Activated CD4-positive, alpha-beta T cell treated with anti-CD3 and anti-CD28 coated beads, Interleukin-2, amount 50 U/mL, for 4 hours (primary cell): ENCODE data around the gene SLIT3.

Experiments used
- DNase-seq, 2 experiments: peaks; one replicate each; pipeline ENCODE4 v3.0.0-alpha.2; 2020

Gene SLIT3

DNA sequence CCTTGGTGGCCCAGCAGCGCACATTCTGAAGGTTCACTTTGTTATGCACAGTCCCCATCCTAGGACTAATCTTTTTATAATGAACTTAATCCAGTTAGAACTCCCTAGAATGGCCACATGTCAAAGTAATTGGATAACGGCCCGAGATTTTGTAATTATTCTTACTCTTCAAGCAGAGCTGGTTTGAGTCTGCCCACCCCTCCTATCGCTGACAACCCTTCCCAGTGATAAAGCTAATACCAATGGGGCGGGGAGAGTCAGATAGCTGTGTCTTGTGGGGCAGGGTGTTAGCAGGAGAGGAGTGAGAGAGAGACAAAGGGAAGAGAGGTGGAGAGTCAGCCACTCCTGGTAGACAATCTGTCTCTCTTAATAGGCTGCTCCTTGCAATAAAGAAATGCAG, 356.9 kb downstream of the SLIT3 start:
- DNase-seq: no peak

DNA sequence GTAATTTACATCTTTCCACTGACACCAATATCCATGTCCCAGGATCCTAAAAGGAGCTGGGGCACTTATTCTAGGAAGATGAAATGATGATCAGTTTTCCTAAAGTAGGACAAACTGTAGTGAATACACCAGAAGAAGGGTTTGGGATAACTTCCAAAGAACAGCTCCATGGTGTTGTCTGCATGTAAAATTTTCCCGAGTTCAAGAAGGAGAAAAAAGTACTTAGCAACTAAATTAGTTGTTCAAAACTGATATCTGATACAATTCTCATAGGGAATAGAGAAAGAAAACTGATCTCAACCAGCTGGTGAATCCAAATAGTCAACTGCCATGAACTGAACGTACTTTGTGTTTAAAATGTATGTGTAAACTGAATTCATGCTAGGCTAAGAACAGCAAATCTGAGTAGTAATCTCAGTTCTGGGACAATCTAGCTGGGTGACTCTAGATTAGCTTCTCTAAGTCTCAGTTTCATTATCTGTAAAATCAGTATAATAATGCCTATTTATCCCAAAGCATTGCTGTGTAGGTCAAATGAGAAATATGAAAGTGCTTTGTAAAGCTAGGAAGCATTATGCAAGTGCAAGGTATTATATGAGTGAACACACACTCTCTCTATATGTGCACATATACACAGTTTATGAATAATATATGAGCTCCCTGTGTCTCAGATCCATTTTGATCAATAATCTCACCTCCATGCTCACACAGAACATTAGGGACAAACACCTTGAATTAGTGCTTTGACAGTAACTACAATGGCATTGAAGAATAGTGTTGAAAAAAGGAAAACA, 357.7 kb downstream of the SLIT3 start:
- no peak for DNase-seq

DNA sequence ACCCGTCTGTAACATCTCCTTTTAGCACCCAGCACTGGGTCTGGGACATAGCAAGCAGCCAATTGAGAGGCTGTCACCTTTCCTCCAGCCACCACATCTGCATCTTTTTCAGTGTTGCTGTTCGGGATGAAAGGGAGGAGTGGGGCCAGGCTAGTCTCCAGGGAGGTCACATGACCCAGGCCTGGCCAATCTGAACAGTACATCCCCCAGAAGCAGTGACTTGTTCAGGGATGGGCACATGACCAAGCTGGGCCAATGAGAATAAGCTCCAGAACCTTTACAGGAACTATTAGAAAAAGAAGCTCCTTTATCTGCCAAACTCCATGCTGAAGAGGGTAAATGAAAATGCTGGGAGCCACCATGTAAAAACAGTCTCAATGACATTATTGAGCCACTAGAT, 359.0 kb downstream of the SLIT3 start:
- no peak for DNase-seq

DNA sequence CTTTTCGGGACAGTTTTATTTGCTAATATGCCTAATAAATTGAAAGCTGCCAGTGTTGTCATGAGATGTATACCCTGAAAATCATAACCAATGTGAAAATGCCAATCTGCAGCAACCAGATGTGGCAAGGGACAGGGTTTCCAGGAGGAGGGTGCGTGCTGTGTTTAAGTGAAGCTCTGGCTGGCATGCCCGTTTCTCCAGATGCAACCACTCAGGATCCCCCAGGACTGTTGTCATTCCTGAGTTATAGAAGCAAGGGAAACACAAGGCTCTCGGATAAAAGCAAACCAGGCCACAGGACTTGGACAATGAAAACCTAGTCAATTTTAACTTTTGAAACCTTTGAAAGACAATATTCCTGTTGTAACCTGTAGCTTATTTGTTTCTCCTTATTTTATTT, 360.2 kb downstream of the SLIT3 start:
- DNase-seq: no peak

DNA sequence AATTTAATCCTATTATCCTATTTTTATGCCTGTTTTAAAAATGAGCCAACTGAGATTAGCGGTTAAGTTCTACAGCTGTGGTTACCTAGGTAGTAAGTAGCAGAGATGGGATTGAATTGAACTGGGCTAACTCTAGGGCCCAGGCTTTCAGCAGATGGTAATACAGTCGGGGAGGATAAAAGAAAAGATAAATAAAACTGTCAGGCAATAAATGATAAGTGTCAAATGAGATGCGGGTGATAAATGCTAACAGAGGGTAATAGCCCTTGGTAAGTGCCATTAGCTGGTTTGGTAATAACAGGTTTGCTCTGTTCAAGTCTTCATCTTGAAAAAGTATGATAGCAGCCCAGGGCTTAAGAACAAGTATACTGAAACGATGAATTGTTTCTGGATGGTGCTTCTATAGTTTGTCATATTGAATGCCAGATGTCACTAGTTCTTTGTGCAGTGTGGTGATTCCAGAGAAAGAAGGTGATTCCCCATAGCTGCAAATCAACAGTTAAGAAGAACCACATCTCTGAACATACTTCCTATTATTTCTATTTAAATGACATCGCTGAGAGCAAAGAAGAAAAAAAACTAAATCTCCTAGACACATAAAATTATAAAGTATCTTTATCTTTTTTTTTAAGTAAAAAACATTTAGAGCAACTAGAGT, 360.9 kb downstream of the SLIT3 start:
- DNase-seq: no peak

DNA sequence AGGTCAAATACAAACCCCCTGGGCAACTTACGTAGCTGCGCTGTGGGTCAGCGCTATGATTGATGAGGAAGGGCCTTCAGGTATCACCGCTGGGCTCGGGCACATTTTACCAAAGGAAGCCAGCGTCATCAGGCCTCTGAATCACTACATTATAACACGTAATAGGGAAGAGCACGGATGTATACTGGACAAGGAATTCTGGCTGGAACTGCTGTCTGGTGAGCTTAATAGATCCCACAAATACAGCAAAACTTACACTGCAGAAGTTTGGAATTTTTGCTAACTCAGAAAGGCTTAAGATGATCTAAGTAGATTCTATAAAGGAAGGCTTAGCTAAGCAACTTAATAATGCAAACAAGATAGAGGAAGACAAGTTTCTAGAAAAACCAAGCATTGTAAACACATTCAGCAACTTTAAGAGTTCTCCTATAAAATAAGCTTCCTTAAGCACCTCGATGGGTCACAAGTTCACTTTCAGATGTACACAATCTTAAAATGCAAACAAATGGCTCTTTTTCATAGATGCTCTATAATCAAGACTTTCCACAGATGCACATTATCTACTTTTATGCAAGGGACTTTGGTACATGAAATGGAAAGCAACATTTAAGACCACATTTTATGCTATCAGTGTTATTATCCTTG, 361.7 kb downstream of the SLIT3 start:
- no peak for DNase-seq

DNA sequence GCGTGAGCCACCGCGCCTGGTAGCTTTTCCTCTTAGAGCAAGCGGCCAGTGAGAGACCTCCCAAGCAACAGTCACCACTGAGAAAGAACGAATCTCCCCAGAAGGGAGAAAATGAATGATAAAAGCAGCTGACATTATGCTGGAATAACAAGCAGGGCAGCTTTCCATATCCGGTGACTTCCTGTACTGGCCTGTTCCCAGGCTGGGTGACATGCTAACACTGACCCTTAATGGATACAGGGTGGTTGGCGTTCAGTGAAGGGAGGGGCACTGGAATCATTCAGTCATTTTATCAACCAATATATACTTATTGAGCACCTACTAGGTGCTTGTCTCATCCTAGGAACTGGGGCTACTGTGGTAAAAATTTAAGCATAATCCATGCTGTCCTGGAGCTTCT, 364.4 kb downstream of the SLIT3 start:
- DNase-seq: no peak

DNA sequence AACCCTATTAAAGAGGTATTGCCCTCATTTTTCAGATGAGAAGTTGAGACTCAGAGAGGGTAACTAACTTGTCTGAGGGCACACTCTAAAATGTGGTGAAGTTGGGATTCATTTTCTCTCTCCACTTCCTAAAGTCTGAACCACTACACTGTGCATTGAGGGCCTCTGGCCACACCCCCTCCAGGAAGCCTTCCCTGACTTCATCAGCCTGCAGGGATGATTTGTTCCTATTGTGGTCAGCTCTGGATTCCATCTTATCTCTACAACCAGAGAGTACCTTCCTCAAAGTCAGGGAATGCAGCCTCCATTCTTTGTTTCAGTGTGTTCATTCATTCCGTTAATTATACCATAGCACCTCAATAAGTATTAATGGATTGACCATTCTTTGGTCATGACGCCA, 365.8 kb downstream of the SLIT3 start:
- DNase-seq: no peak

DNA sequence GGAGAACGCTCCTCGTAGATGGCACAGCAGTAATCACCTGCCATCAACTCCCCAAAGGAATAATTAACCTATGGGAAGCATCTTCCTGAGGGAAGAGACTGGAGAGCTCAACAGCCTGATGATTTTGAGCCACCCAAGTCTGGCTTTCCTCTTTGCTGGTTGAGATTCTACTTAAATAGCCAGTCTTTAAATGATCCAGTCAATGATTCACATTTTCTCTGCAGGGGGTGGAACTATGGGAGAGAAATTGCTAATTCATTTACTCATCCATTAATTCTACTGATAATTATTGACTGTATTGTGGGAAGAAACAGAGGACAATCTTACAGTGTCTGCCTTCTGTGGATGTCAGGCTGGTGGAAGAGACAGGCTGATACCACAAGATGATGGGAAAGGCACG, 366.8 kb downstream of the SLIT3 start:
- DNase-seq: no peak

DNA sequence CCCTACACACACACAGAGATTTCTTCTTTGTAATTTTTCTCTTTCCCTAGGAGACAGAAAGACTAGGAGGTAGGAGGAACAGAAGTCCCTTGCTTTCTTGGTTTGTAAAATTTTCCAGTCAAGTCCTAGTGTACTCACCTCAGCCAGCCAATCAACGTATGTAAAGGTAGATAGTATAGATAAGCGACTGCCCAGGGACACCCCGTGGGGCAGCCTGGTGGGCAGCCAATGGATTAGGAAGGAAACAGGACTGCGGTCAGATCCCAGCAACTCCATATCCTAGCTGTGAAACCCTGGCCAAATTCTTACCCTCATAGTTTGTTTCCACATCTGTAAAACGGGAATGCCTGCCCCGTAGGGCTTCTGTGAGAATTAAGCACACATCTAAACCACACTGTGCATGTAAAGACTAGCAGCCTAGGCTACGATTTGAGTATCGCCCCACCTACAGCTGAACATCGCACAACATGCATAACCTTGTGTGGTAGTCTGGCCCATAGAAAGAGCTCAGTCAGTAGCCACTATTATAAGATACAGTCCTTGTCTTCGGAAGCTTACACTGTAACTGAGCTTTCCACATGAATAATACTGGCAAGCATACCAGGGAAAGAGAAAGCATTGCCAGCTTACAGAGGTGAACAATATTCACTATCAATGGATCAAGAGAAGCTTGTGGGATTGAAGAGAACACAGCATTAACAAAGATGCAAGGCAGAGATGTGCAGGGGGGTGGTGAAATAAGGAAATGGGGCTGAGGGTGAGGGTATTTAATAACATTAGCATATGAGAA, 368.3 kb downstream of the SLIT3 start:
- no peak for DNase-seq

DNA sequence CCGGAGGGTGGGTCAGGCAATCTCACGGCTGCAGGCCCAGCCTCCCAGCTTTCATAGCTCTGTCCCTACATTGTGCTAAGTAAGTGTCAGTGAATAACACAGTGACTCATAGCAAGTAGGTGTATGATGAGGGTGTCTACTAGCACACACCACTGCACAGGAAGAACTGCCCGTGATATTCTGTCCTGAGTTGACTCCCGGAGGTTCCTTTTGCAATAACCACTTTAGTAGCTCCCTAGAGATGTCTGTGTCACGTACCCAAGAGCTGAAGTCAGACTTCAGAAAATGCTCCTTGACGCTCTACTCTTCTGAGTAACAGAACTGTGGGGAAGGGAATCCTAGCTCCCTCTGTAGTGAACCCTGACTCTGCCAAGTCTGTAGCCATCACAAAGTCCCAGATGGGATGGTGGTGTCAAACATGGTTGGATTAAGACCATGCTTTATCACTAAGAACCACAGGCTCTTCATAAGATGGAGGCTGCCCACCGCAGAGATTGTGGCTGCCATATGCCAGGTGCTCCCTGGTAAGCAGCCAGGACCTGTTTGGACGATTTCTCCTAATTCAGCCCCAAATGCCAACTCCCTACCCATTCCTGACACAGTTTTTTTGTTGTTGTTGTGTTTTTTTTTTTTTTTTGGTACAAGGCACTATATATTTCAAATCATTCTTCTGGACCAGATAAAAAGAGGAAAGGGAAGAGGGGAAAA, 369.1 kb downstream of the SLIT3 start:
- DNase-seq: no peak

DNA sequence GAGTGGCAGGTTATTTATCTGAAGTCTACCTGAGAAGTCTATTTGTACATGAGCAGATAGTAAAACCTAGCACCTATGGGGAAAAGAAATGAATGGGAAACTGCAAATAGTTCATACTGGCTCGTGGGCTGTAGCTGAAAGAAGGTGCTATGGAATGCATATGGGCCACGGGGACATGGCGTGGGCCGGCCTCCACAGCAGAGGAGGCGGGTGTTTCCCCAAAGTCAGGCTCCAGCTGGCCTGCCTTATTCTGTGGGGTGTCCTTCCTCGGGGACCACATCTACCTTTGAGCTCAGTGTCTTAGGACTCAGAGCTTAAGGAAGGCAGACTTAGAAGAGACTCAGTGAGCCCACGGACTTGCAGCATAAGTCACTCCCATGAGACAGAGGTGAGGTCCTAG, 371.3 kb downstream of the SLIT3 start:
- no peak for DNase-seq

DNA sequence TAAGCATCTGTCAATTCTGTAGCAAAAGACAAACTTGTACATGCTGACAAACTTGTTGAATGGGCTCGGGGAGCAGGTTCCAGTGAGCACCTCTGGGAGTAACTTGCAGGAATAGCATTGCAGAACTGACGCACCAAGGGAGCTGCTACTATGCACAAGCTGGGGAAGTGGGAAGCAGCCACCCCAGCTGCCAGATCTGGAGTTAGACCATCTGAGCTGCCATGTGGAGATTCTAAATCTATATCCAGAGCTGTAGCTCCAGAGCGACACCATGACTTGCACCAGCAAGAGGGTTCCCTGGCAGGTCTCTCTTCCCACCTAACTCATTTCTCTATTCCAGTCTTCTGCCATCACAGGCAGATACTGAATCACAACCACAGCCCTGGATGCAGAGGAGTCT, 375.8 kb downstream of the SLIT3 start:
- DNase-seq: no peak

DNA sequence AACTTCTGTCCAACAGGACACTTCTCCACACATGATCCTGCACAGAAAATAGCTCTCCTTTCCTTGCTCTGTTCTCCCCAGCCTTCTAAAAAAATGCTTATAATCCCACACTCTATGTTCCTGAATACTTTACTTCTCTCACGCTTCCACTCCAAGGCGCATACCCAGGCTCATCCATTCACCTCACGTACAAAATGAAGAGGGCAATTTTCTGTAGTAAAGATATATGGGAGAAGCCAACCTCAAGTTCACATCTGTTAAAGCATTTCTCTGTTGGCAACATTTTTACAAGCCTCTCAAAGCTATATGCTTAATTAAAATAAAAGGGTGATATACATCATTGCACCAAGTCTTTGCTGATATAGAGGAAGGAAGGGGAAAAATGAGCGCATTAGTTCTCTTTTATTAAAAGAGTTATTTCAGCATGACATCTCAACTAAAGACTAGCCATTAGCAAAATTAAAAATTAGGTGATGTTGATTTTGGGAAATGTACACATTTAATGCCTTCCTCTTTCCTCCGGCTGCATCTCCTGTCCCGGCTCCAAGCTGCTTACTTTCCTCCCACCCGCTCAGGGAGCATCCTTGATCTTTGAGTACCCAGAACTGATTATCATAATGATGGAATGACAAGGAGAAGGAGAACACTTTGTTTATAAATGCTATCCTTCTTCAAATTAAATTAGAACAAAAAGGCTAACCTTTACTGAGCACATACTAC, 379.6 kb downstream of the SLIT3 start:
- DNase-seq: no peak

DNA sequence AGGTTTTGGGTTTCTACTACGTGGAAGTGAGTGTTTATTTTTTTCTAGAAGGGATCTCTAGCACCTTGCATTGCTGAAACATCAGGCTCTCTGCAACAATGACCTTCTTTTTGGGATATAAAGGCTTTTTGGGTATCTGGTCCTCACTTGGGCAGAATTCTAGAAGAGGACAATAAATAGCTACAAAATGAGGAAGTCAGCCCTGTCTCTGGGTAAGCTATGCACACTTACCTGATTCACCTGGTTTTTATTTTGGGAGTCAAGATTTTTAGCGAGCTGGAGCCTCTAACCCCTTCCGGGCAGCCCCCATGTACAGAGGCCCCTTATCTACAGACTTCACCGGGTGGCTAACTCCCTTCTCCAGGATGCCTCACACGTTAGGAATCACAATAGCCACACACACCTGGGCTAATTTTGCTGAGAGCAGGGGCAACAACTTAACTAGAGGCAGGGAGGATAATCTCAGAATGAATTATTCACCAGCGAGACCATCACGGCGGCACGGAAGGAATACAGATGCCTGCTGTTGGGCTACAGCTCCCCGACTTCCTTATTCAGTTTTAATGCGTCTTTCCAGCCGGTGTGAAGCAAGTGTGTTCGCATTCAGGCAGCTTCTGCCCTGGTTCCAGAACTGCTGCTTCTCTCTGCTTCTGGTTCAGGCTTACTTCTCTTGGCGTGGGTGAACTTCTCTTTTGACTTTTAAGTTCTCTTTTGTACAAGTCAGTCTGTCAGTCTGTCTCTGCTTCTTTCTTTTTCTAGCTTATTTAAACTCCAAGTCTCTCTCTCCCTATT, 380.7 kb downstream of the SLIT3 start:
- no peak for DNase-seq

DNA sequence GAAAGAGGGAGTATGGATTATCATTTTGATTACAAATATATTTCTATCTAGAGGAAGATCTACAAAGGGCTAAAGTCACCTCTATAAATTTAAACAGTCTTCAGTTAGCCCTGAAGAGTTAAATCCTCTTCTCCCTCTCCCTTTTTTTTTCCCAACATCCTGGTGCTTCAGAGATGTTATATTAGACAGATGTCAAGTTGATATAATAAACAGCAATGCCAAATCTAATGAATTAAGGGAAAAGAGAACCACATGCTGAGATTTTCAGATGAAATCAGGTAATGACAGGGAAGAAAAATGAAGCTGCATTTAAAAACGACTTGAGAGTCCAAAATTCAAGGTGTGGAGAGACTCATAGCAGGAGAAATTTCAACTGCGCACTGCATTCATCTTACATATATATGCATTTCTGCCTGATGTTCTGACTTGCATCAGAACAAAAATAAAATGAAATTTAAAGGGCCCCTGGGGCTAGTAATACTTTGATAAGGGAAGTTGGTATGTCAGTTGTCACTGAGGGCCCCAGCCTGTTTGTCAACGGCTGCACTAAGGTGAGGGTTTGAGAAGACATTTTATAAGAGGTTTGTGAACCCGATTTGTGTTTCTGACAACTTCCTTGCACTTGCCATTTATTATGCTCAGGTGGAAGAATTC, 382.9 kb downstream of the SLIT3 start:
- no peak for DNase-seq

DNA sequence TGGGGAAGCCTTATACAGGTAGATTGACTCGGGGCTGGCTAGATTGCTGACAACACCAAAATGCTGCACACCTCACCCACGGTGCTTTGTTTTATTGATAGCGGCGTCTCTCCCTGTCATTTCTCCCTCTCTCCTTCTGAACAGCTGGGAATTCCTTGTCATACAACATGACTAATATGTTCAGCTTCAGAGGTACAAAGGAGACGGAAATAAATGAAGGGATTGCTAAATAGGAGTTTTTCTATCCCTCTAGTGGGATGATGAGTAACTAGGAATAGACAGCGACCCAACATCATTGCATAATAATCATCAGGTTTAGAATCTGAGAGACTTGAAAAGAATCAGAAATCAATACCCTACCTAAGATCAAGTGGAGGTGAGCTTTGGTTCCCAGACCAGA, 384.1 kb downstream of the SLIT3 start:
- DNase-seq: no peak

DNA sequence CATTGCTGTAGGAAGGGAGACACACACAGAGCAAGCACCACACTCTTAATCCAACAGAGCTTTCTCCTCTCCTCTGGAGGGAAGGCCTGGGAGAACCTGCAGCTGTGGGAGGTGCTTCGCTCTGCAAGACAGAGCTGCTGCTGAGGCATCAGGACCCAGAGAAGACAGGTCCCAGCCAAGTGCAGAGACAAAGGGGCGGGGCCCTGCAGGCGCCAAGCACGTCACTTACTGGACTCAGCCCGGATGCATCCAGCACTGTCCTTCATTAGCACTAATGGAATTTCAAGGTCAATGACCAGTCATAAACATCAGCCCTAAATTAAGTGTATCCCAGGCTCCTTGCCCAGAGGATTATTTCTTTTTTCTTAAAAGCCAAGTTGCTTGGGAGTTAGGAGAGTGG, 384.7 kb downstream of the SLIT3 start:
- no peak for DNase-seq

DNA sequence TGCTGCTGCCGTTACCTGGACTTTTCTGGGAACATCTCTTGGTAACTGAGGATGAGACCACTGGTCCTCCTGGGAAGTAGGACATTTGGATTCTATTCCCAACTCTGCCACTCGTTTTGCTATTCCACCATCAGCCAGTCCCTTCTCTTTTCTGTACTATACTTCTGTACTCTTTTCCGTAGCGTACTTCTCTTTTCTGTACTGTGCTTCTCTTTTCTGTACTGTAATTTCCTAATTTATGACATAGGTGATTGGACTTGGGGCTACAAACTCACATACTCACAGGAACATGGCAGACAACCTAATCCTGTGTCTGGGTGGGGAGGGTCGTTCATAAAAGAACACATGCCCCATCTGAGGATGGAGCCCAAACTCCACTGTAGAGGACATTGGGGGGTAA, 386.4 kb downstream of the SLIT3 start:
- no peak for DNase-seq

DNA sequence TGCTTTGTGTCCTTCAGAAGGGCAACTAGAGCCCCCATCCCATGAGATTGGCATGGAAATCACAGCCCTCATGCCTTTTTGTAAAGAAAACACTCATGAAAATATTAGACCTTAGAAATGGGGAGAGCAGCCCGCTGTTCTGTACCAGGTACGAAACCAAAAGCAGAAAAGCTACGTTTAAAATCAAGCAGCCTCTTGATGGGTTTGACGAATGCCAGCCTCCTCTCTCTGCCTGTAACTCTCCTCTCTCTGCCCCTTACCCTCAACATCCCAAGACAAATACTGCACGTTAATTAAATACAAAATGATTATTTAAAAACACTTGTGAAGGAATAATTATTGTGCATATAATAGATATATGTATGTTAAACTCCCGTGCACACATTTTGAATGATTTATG, 390.1 kb downstream of the SLIT3 start:
- no peak for DNase-seq

DNA sequence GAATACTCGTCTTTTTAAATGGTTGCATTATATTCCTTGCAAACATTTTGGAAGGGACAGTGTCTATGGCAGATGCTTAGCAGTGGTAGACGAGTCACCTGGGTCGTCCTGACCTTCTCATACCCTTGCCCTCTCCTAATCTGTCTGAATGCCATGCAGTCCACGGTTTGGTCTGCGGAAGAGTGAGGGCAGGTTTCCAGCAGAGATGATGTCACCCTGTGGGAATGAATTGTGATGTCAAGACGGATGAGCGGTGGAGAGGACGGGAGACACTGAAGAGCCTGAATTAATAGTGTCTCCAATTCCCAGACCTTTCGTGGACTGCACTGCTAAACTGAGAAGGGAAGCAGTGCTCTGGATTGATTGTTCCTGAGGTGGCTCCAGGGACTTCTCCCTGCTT, 392.7 kb downstream of the SLIT3 start:
- no peak for DNase-seq
